ENCODE data around the gene NCAPG. TPM values are rescaled to one million over a fixed set of nuclear protein-coding genes. Genes with fewer than 3 reads are reported as not detected.

Gene NCAPG
- total and polyA plus RNA-seq, 4 donors = 0.08 to 45.2 (median 0.91) TPM

DNA sequence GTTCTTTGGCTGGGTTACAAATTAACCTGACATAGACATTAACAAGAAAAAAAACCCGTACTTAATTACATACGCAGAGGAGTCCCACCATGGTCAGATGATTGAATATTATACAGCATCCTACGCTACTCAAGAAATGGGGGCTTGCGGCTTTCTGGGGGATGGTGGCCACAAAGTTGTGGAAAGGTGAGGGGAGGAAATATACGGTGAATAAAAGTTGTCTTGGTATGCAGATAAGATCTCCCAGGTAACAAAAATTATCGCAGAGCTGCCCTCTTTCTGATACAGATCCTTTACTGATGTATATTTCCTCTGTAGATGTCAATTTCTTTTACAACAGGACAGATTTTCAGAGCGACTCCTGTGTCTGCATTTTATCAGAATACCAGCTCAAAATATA lies 1.1 kb upstream of the NCAPG start:
- 2% methylated on average over 7 of the region's 7 CpGs for WGBS
- Histone ChIP-seq H3K9ac (ENCODE audit: low read depth in 1 of 2, low read length in 2 of 2) (peak overlapping the region; percentile 73 to 91), H3K36me3 (ENCODE audit: control insufficient read depth in 4 of 4, insufficient read depth in 3 of 4, low read depth in 1 of 4, low read length in 3 of 4) (peaks cover 0 to 2% (median 2%) of the 10 kb centered on the region in 4 donors), H3K4me3 (ENCODE audit: low read depth in 1 of 3, low read length in 3 of 3) (peak overlapping the region; percentile 62 to 87 (median 86)), H3K27ac (ENCODE audit: low read depth in 1 of 2, low read length in 2 of 2) (peak overlapping the region in 1 of 2 donors; percentile 89), H3K27me3 (ENCODE audit: control insufficient read depth in 4 of 4, insufficient read depth in 4 of 4, low read length in 3 of 4) (no peaks in the 10 kb centered on the region), H3K4me1 (ENCODE audit: control insufficient read depth in 4 of 4, insufficient read depth in 4 of 4, low read length in 3 of 4) (peaks cover 5 to 33% (median 27%) of the 10 kb centered on the region in 4 donors), H3K9me3 (ENCODE audit: control insufficient read depth in 4 of 4, low read length in 3 of 4) (no peaks in the 10 kb centered on the region)
- no peak for TF ChIP-seq FOXA2 (IDR thresholded peaks at IDR 0.05)
- no peak for TF ChIP-seq GABPA (IDR thresholded peaks at IDR 0.05 in 1 of 2, conservative IDR thresholded peaks at IDR 0.05 in 1 of 2)
- TF ChIP-seq NR2F2 (IDR thresholded peaks at IDR 0.05) = no peak
- TF ChIP-seq TAF1 (conservative IDR thresholded peaks at IDR 0.05) = no peak
- DNase-seq (ENCODE audit: low spot score) = no peak

DNA sequence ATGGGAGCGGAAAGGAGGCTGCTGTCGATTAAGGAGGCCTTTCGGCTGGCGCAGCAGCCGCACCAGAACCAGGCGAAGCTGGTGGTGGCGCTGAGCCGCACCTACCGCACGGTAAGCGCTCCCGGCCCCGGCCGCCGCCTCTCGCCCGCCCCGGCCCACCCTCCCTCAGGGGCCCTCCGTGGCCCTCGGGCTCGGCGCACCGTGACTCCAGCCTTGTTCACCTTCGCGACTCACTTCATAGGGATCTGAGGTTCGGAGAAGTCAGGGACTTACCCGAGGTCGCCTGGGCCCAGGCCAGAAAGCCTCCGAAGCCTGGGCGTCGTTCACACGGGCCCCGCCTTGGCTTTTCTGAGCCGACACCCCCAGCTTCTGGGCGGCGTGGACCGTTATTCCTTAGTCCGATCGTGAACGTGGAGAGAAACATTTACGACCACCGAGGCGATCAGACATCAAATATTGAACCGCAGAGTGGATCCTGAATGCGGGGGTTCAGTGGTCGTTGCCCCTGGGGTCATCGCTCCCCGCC lies 362 bp downstream of the NCAPG start:
- Histone ChIP-seq H3K4me1 (ENCODE audit: control insufficient read depth in 4 of 4, insufficient read depth in 4 of 4, low read length in 3 of 4) (peaks cover 5 to 33% (median 27%) of the 10 kb centered on the region in 4 donors), H3K36me3 (ENCODE audit: control insufficient read depth in 4 of 4, insufficient read depth in 3 of 4, low read depth in 1 of 4, low read length in 3 of 4) (no peaks in the 10 kb centered on the region), H3K4me3 (ENCODE audit: low read depth in 1 of 3, low read length in 3 of 3) (peak overlapping the region; percentile 48 to 60 (median 58)), H3K27ac (ENCODE audit: low read depth in 1 of 2, low read length in 2 of 2) (no peak overlapping the region), H3K9ac (ENCODE audit: low read depth in 1 of 2, low read length in 2 of 2) (no peak overlapping the region), H3K27me3 (ENCODE audit: control insufficient read depth in 4 of 4, insufficient read depth in 4 of 4, low read length in 3 of 4) (no peaks in the 10 kb centered on the region), H3K9me3 (ENCODE audit: control insufficient read depth in 4 of 4, low read length in 3 of 4) (no peaks in the 10 kb centered on the region)
- WGBS = 1% methylated on average over 48 of the region's 48 CpGs
- DNase-seq (ENCODE audit: low spot score) = no peak
- TF ChIP-seq CTCF (IDR thresholded peaks at IDR 0.05; ENCODE audit: low read depth, low read length, missing input control) = no peak
- no peak for TF ChIP-seq ATF3 (IDR thresholded peaks at IDR 0.05)
- no peak for TF ChIP-seq EGR1 (IDR thresholded peaks at IDR 0.05; ENCODE audit: low read depth in 2 of 2)
- TF ChIP-seq FOXA2 (IDR thresholded peaks at IDR 0.05) = no peak
- no peak for TF ChIP-seq RAD21 (IDR thresholded peaks at IDR 0.05)

GRCh38 chr4:17812125-17812524 lies 1.3 kb downstream of the NCAPG start:
- Histone ChIP-seq H3K9ac (ENCODE audit: low read depth in 1 of 2, low read length in 2 of 2) (no peak overlapping the region), H3K27ac (ENCODE audit: low read depth in 1 of 2, low read length in 2 of 2) (no peak overlapping the region), H3K27me3 (ENCODE audit: control insufficient read depth in 4 of 4, insufficient read depth in 4 of 4, low read length in 3 of 4) (no peaks in the 10 kb centered on the region), H3K4me3 (ENCODE audit: low read depth in 1 of 3, low read length in 3 of 3) (no peak overlapping the region), H3K9me3 (ENCODE audit: control insufficient read depth in 4 of 4, low read length in 3 of 4) (no peaks in the 10 kb centered on the region), H3K4me1 (ENCODE audit: control insufficient read depth in 4 of 4, insufficient read depth in 4 of 4, low read length in 3 of 4) (peaks cover 5 to 29% (median 27%) of the 10 kb centered on the region in 4 donors), H3K36me3 (ENCODE audit: control insufficient read depth in 4 of 4, insufficient read depth in 3 of 4, low read depth in 1 of 4, low read length in 3 of 4) (no peaks in the 10 kb centered on the region)
- 31% methylated on average over 3 of the region's 3 CpGs for WGBS
- no peak for DNase-seq (ENCODE audit: low spot score)
- TF ChIP-seq EGR1 (IDR thresholded peaks at IDR 0.05; ENCODE audit: low read depth in 2 of 2) = no peak
- no peak for TF ChIP-seq HNF4A (conservative IDR thresholded peaks at IDR 0.05)
- TF ChIP-seq JUND (IDR thresholded peaks at IDR 0.05) = no peak
- TF ChIP-seq, protein P1, sequence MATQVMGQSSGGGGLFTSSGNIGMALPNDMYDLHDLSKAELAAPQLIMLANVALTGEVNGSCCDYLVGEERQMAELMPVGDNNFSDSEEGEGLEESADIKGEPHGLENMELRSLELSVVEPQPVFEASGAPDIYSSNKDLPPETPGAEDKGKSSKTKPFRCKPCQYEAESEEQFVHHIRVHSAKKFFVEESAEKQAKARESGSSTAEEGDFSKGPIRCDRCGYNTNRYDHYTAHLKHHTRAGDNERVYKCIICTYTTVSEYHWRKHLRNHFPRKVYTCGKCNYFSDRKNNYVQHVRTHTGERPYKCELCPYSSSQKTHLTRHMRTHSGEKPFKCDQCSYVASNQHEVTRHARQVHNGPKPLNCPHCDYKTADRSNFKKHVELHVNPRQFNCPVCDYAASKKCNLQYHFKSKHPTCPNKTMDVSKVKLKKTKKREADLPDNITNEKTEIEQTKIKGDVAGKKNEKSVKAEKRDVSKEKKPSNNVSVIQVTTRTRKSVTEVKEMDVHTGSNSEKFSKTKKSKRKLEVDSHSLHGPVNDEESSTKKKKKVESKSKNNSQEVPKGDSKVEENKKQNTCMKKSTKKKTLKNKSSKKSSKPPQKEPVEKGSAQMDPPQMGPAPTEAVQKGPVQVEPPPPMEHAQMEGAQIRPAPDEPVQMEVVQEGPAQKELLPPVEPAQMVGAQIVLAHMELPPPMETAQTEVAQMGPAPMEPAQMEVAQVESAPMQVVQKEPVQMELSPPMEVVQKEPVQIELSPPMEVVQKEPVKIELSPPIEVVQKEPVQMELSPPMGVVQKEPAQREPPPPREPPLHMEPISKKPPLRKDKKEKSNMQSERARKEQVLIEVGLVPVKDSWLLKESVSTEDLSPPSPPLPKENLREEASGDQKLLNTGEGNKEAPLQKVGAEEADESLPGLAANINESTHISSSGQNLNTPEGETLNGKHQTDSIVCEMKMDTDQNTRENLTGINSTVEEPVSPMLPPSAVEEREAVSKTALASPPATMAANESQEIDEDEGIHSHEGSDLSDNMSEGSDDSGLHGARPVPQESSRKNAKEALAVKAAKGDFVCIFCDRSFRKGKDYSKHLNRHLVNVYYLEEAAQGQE (IDR thresholded peaks at IDR 0.05) = no peak
- TF ChIP-seq, protein P2, sequence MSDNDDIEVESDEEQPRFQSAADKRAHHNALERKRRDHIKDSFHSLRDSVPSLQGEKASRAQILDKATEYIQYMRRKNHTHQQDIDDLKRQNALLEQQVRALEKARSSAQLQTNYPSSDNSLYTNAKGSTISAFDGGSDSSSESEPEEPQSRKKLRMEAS (IDR thresholded peaks at IDR 0.05) = no peak
- TF ChIP-seq NR2F2 (IDR thresholded peaks at IDR 0.05) = no peak
- no peak for TF ChIP-seq RAD21 (IDR thresholded peaks at IDR 0.05)
- TF ChIP-seq TAF1 (conservative IDR thresholded peaks at IDR 0.05) = no peak
- TF ChIP-seq ATF3 (IDR thresholded peaks at IDR 0.05) = no peak
- TF ChIP-seq RXRA (IDR thresholded peaks at IDR 0.05) = no peak
- TF ChIP-seq FOXA1 (IDR thresholded peaks at IDR 0.05) = no peak
- TF ChIP-seq, protein P3, sequence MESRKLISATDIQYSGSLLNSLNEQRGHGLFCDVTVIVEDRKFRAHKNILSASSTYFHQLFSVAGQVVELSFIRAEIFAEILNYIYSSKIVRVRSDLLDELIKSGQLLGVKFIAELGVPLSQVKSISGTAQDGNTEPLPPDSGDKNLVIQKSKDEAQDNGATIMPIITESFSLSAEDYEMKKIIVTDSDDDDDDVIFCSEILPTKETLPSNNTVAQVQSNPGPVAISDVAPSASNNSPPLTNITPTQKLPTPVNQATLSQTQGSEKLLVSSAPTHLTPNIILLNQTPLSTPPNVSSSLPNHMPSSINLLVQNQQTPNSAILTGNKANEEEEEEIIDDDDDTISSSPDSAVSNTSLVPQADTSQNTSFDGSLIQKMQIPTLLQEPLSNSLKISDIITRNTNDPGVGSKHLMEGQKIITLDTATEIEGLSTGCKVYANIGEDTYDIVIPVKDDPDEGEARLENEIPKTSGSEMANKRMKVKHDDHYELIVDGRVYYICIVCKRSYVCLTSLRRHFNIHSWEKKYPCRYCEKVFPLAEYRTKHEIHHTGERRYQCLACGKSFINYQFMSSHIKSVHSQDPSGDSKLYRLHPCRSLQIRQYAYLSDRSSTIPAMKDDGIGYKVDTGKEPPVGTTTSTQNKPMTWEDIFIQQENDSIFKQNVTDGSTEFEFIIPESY (IDR thresholded peaks at IDR 0.05) = no peak
- TF ChIP-seq YY1 (IDR thresholded peaks at IDR 0.05) = no peak
- TF ChIP-seq FOXA2 (IDR thresholded peaks at IDR 0.05) = no peak
- TF ChIP-seq CTCF (IDR thresholded peaks at IDR 0.05; ENCODE audit: low read depth, low read length, missing input control) = no peak

Data from liver (tissue), 9 donors.